Colonic mucosa (tissue), 4 donors: ENCODE data around the gene KCTD10. TPM values are rescaled to one million over a fixed set of nuclear protein-coding genes. Genes with fewer than 3 reads are reported as not detected.

Experiments
- DNase-seq: peaks from one replicate; pipeline ENCODE4 v3.0.0-alpha.2; 2020
- H3K27ac ChIP-seq: fragments of 200-600 bp; one replicate; pipeline ENCODE4 v1.8.0; 2021
- H3K27me3 ChIP-seq: fragments of 200-600 bp; one replicate; pipeline ENCODE4 v1.8.0; 2021
- H3K36me3 ChIP-seq: fragments of 200-600 bp; one replicate; pipeline ENCODE4 v1.8.0; 2021
- H3K4me1 ChIP-seq: fragments of 200-600 bp; one replicate; pipeline ENCODE4 v1.8.0; 2021; ENCODE audit warnings: mild to moderate bottlenecking
- H3K4me3 ChIP-seq: fragments of 200-600 bp; one replicate; pipeline ENCODE4 v1.8.0; 2021
- H3K9ac ChIP-seq, 2 donors: one replicate each; pipeline ENCODE4 v1.7.0; 2013; ENCODE audit warnings: control low read depth in 2 of 2, low read depth in 2 of 2, low read length in 2 of 2
- H3K9me3 ChIP-seq: fragments of 200-600 bp; one replicate; pipeline ENCODE4 v1.8.0; 2021
- intact Hi-C: fragments of 100-400 bp; cut with DNase I; formaldehyde crosslinking; loops from one replicate; pipeline ENCODE4 v1.14.1; 2022
- total RNA-seq, 2 donors: library from RNA; stranded (reverse); fragmentation: NEBNext Ultra II Directional in 1 of 2; extraction: Animal tissue kit (Norgen Biotek cat#: 25700) in 1 of 2; gene quantifications; one replicate each; pipeline ENCODE4 v1.2.1, GENCODE V29; 2021
- TF ChIP-seq, protein P1 (sequence below): fragments of 200-600 bp; IDR thresholded peaks from one replicate; pipeline ENCODE4 v1.8.0; 2022; ENCODE audit warnings: antibody characterized with exemption, mild to moderate bottlenecking
- donor health status: healthy.
- donor health status: DM: no; HTN: no; CAD: no.
- donor health status: DM: no; HTN: no; CAD: no.

KCTD10 gene
- total RNA-seq, 2 donors from 2014 or later: 50.3 to 74.8 TPM

DNA sequence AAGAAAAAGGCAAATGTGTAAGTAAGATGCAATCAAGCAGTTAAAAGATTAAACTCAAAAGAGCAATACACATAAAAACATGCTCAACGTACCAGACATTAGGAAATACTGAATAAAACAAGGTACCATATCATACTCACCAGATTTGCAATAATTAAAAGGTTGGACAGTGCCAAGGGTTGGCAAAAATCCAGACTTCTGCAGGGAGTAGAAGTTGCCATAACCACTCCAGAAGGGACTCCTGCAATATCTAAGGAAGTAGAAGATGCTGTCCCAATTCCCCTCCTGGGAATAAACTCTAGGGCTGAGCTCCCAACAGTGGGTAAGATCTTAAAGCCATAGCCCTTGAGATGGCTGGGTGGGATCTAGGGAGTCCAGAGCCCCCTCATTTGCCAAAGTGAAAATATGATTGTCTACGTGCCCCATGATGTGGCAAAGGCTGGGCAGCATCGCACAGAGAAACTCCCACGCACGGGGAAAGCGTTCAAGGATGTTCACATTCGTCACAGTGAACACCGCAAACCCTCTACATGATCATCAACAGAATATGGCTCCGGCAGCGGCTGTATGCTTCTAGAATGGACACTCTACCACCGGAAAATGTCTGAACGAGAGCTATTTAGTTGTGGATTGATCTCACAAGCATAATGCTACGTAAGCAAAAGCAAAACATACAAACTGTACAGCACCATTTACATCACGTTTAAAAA is 12.3 kb downstream of the KCTD10 start:
- no peak overlapping the region for H3K9ac ChIP-seq

DNA sequence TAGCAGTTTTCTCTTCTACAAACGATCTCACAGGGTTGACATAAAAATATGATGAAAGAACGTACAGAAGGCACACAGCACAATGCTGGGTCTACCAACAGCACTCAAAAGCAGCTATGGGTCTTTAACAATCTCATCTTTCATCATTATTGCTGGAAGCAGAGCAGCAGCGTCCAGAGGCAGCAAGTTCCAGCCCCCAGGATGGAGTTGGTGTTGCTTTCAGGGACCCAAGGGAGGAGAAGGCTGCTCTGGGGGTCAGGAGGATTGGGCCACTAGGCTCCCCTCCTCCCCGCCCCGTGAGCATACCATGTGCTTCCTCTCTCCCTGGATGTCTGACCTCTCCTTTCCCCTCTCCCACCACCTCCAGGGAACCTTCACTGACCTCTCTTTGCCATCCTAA is 13.3 kb downstream of the KCTD10 start:
- Histone ChIP-seq H3K4me1 (peaks cover 28% of the 10 kb centered on the region), H3K36me3 (no peaks in the 10 kb centered on the region), H3K9me3 (no peaks in the 10 kb centered on the region), H3K4me3 (no peak overlapping the region), H3K27ac (peak overlapping the region; percentile 95), H3K27me3 (no peaks in the 10 kb centered on the region), H3K9ac (peak overlapping the region; percentile 44 to 56)
- TF ChIP-seq, protein P1, sequence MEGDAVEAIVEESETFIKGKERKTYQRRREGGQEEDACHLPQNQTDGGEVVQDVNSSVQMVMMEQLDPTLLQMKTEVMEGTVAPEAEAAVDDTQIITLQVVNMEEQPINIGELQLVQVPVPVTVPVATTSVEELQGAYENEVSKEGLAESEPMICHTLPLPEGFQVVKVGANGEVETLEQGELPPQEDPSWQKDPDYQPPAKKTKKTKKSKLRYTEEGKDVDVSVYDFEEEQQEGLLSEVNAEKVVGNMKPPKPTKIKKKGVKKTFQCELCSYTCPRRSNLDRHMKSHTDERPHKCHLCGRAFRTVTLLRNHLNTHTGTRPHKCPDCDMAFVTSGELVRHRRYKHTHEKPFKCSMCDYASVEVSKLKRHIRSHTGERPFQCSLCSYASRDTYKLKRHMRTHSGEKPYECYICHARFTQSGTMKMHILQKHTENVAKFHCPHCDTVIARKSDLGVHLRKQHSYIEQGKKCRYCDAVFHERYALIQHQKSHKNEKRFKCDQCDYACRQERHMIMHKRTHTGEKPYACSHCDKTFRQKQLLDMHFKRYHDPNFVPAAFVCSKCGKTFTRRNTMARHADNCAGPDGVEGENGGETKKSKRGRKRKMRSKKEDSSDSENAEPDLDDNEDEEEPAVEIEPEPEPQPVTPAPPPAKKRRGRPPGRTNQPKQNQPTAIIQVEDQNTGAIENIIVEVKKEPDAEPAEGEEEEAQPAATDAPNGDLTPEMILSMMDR: no peak
- DNase-seq: no peak
- intact Hi-C loops: no loop called here

More for the DNA sequence above, 12.3 kb downstream of the KCTD10 start:
- H3K27me3 ChIP-seq: no peaks in the 10 kb centered on the region
- H3K4me3 ChIP-seq: no peak overlapping the region
- TF ChIP-seq, protein P1: no peak
- DNase-seq: no peak
- H3K36me3 ChIP-seq: no peaks in the 10 kb centered on the region
- peak overlapping the region; percentile 95 for H3K27ac ChIP-seq
- H3K4me1 ChIP-seq: peaks cover 28% of the 10 kb centered on the region
- intact Hi-C loops: no loop called here
- H3K9me3 ChIP-seq: no peaks in the 10 kb centered on the region

DNA sequence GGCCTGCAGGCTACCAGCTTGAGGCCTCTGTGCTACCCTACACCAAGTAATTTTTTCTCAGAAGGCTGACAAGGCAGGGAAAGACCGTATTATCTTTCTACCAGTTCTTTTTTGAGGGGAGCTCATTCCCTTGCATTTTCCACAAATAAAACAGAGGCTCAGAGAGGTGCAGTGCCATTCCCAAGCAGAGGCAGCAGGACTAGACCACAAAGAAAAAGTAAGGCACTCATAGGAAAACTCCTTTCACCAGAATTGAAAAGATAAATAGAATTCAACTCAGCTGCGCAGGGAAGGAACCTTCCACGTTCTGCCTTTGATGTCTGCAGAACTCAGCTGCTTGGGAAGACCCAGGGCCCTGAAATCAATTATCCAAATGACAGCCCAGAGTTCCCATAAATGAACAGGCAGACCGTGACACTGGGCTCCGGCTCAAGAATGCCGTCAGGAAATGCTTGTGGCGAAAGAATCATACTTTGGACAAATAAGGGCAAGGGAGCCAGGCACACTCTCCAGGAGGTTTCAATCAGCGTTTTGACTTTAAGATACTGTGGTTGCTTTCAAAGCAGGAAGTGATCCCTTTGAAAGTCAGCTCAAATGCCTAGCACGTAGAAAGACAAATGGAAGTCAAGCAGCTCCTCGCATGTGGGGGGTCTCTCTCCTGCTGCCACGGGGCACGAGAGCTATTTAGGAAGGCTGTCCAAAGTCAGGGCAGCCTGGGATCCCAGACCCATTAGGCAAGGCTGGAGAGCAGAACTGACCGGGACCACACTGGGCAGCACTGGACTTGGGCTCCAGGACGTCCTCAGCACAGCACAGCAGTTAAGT is 14.0 kb downstream of the KCTD10 start:
- H3K4me1 ChIP-seq: peaks cover 26% of the 10 kb centered on the region
- no peak overlapping the region for H3K4me3 ChIP-seq
- no peaks in the 10 kb centered on the region for H3K36me3 ChIP-seq
- peak overlapping the region; percentile 32 to 67 for H3K9ac ChIP-seq
- no peaks in the 10 kb centered on the region for H3K9me3 ChIP-seq
- H3K27ac ChIP-seq: peak overlapping the region; percentile 95
- H3K27me3 ChIP-seq: no peaks in the 10 kb centered on the region
- TF ChIP-seq, protein P1: no peak
- intact Hi-C loops: no loop called here
- peak; percentile 64 for DNase-seq

DNA sequence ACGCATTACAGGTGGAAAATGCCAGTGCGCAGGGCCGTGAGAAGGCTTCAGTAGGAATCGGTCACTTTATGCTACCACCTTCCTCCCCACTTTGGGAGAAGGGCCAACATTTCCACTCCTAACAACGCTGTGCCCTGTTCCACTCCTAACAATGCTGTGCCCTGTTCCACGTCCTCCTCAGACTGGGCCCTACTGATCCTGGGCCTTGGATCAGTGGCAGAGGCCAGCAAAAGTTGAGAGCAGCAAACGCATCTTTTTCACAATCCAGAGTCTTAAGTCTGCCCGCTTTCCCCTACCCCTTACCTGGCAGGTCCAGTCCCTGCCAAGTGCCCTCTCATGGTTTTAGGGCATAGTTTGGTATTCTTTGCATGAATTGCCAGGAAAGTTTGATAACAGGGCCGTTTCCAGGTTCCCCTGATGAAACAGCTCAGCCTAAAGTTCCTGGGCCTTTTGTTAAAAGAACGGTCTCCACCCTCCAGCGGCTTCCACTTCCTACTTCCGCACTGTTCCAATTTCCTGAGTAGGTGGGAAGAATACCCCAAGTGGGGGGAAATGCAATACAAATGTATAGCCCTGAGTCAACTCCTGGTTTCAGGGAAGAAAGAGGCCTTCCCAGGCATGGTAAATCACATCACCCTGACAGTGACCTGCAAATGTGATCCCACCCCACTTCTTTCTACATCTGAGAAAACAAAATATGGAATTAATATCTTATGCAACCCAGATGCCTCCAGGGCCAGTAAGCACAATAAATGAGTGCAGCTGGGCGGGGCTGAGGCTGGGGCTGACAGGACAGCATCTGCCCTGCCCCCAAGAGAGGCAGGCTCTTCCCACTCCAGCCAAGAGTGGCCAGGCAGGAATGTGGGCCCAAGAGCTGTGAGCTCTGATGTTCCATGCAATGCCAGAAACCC is 15.0 kb downstream of the KCTD10 start:
- peaks cover 21% of the 10 kb centered on the region for H3K4me1 ChIP-seq
- H3K9ac ChIP-seq: peak overlapping the region; percentile 54 to 67
- no peaks in the 10 kb centered on the region for H3K27me3 ChIP-seq
- H3K36me3 ChIP-seq: peaks cover 1% of the 10 kb centered on the region
- intact Hi-C loops: no loop called here
- H3K27ac ChIP-seq: peak overlapping the region; percentile 95
- no peaks in the 10 kb centered on the region for H3K9me3 ChIP-seq
- DNase-seq: peak; percentile 81
- H3K4me3 ChIP-seq: no peak overlapping the region
- TF ChIP-seq, protein P1: no peak
